ENCODE data around the gene SMARCC1.

Gene SMARCC1

GRCh38 chr3:47688488-47688887 is 93.2 kb downstream of the SMARCC1 start:
- no peak for DNase-seq

GRCh38 chr3:47685037-47685436 is 96.7 kb downstream of the SMARCC1 start:
- no peak for DNase-seq

- DNase-seq = no peak
Measured at GRCh38 chr3:47681016-47681415, 100.7 kb downstream of the SMARCC1 start.

- DNase-seq = no peak
Measured at GRCh38 chr3:47678446-47679338, 103.0 kb downstream of the SMARCC1 start.

GRCh38 chr3:47669026-47669749 is 112.5 kb downstream of the SMARCC1 start:
- no peak for DNase-seq

GRCh38 chr3:47666118-47666517 is 115.6 kb downstream of the SMARCC1 start:
- DNase-seq = no peak

- peak in 1 of 2 experiments; percentile 4 for DNase-seq
Measured at GRCh38 chr3:47664519-47664918, 117.2 kb downstream of the SMARCC1 start.

- DNase-seq = no peak
Measured at GRCh38 chr3:47663630-47664240, 118.0 kb downstream of the SMARCC1 start.

- no peak for DNase-seq
Measured at GRCh38 chr3:47661121-47661752, 120.5 kb downstream of the SMARCC1 start.

- DNase-seq = no peak
Measured at GRCh38 chr3:47658444-47658843, 123.2 kb downstream of the SMARCC1 start.

- DNase-seq = no peak
Measured at GRCh38 chr3:47652142-47652541, 129.6 kb downstream of the SMARCC1 start.

- no peak for DNase-seq
Measured at GRCh38 chr3:47650294-47650693, 131.4 kb downstream of the SMARCC1 start.

- no peak for DNase-seq
Measured at GRCh38 chr3:47647550-47647949, 134.1 kb downstream of the SMARCC1 start.

GRCh38 chr3:47646362-47646761 is 135.3 kb downstream of the SMARCC1 start:
- no peak for DNase-seq

GRCh38 chr3:47645551-47645950 is 136.1 kb downstream of the SMARCC1 start:
- DNase-seq = no peak

GRCh38 chr3:47643092-47643491 is 138.6 kb downstream of the SMARCC1 start:
- DNase-seq = no peak

GRCh38 chr3:47641739-47642138 is 140.0 kb downstream of the SMARCC1 start:
- no peak for DNase-seq

GRCh38 chr3:47636921-47637320 is 144.8 kb downstream of the SMARCC1 start:
- no peak for DNase-seq

GRCh38 chr3:47636225-47636624 is 145.5 kb downstream of the SMARCC1 start:
- DNase-seq = no peak

GRCh38 chr3:47635536-47635935 is 146.2 kb downstream of the SMARCC1 start:
- no peak for DNase-seq

- DNase-seq = no peak
Measured at GRCh38 chr3:47634996-47635395, 146.7 kb downstream of the SMARCC1 start.

- DNase-seq = no peak
Measured at GRCh38 chr3:47630810-47631209, 150.9 kb downstream of the SMARCC1 start.

- no peak for DNase-seq
Measured at GRCh38 chr3:47629770-47630169, 151.9 kb downstream of the SMARCC1 start.

Measured in SW 1271 (cell line).